ENCODE measurements around the gene TFAM. TPM values are rescaled to one million over a fixed set of nuclear protein-coding genes. Genes with fewer than 3 reads are reported as not detected.
A peak's percentile ranks its signal among the peaks of the same experiment; 100 is the strongest.

TFAM gene
- total RNA-seq, 1 donor from 2014 or later, result 39.4 TPM

- no peaks in the 10 kb centered on the region for H3K9me3 Mint-ChIP-seq (ENCODE audit: unreplicated experiment)
- no peaks in the 10 kb centered on the region for H3K4me1 Mint-ChIP-seq (ENCODE audit: unreplicated experiment)
- no peak for TF ChIP-seq CTCF (IDR thresholded peaks at IDR 0.05; ENCODE audit: unreplicated experiment)
These were observed 12.4 kb upstream of the TFAM start for GRCh38 chr10:58372607-58373441.

DNA sequence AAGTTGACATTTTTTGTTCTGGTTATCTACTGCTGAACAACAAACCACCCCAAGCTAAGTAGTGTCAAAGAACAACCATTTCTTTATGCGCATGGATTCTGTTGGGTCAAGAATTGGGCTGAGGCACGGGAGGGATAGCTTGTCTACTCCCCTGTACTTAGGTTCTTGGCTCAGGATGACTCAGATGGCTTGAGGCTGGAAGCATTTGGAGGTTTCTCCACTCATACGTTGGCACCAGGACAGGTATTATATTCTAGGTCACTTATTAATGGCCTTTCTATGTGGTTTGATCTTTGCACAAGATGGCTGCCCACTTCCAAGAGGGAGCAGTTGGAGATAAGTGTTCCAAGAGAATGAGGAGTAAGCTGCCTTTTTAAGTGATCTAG lies 11.8 kb upstream of the TFAM start:
- no peak for DNase-seq (ENCODE audit: low spot score)
- no peak overlapping the region for H3K4me3 Mint-ChIP-seq (ENCODE audit: unreplicated experiment)
- no peak for TF ChIP-seq CTCF (IDR thresholded peaks at IDR 0.05; ENCODE audit: unreplicated experiment)
- no peaks in the 10 kb centered on the region for H3K36me3 Mint-ChIP-seq (ENCODE audit: low read depth, unreplicated experiment)
- no peak overlapping the region for H3K27ac Mint-ChIP-seq (ENCODE audit: unreplicated experiment)
- H3K9me3 Mint-ChIP-seq (ENCODE audit: unreplicated experiment), result no peaks in the 10 kb centered on the region
- peaks cover 1% of the 10 kb centered on the region for H3K27me3 Mint-ChIP-seq (ENCODE audit: unreplicated experiment)
- no peaks in the 10 kb centered on the region for H3K4me1 Mint-ChIP-seq (ENCODE audit: unreplicated experiment)

More at GRCh38 chr10:58372607-58373441, 12.4 kb upstream of the TFAM start:
- no peaks in the 10 kb centered on the region for H3K36me3 Mint-ChIP-seq (ENCODE audit: low read depth, unreplicated experiment)
- no peaks in the 10 kb centered on the region for H3K27me3 Mint-ChIP-seq (ENCODE audit: unreplicated experiment)
- no peak overlapping the region for H3K4me3 Mint-ChIP-seq (ENCODE audit: unreplicated experiment)
- DNase-seq (ENCODE audit: low spot score), result no peak
- H3K27ac Mint-ChIP-seq (ENCODE audit: unreplicated experiment), result no peak overlapping the region

DNA sequence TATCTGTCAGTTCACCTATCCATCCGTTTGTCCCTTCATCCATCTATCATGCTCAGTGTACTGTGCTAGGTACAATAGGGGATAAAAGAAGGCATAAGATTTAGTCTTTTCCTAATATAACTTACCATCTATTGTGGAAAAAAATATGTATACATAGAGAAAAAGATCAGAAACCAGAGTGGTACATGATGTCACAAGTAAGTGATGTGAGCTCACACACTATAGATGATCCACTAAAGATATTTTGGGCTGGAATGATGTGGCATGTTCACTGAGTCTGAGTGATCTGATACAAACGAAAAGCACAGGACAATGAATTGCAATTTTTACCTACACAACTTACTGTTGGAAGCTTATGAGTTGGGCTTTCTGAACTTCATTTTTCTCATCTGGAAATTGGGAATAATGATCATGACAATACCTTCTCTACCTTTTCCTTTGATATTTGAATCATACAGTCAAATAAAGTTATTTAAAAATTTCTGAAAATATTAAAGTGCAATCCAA lies 2.7 kb upstream of the TFAM start:
- Mint-ChIP-seq H3K4me3 (ENCODE audit: unreplicated experiment) (no peak overlapping the region), H3K27ac (ENCODE audit: unreplicated experiment) (no peak overlapping the region), H3K27me3 (ENCODE audit: unreplicated experiment) (peaks cover 4% of the 10 kb centered on the region), H3K36me3 (ENCODE audit: low read depth, unreplicated experiment) (peaks cover 4% of the 10 kb centered on the region), H3K4me1 (ENCODE audit: unreplicated experiment) (peaks cover 11% of the 10 kb centered on the region), H3K9me3 (ENCODE audit: unreplicated experiment) (no peaks in the 10 kb centered on the region)
- DNase-seq (ENCODE audit: low spot score), result no peak
- no peak for TF ChIP-seq CTCF (IDR thresholded peaks at IDR 0.05; ENCODE audit: unreplicated experiment)

- Mint-ChIP-seq H3K4me1 (ENCODE audit: unreplicated experiment) (peaks cover 11% of the 10 kb centered on the region), H3K27ac (ENCODE audit: unreplicated experiment) (no peak overlapping the region), H3K9me3 (ENCODE audit: unreplicated experiment) (no peaks in the 10 kb centered on the region), H3K36me3 (ENCODE audit: low read depth, unreplicated experiment) (peaks cover 4% of the 10 kb centered on the region), H3K27me3 (ENCODE audit: unreplicated experiment) (peaks cover 1% of the 10 kb centered on the region), H3K4me3 (ENCODE audit: unreplicated experiment) (peak overlapping the region; percentile 65)
- no peak for TF ChIP-seq CTCF (IDR thresholded peaks at IDR 0.05; ENCODE audit: unreplicated experiment)
- DNase-seq (ENCODE audit: low spot score), result no peak
These were observed 1.1 kb upstream of the TFAM start for GRCh38 chr10:58384095-58384494.

GRCh38 chr10:58384544-58384998 lies 639 bp upstream of the TFAM start:
- Mint-ChIP-seq H3K27ac (ENCODE audit: unreplicated experiment) (no peak overlapping the region), H3K27me3 (ENCODE audit: unreplicated experiment) (peaks cover 1% of the 10 kb centered on the region), H3K4me1 (ENCODE audit: unreplicated experiment) (peaks cover 11% of the 10 kb centered on the region), H3K36me3 (ENCODE audit: low read depth, unreplicated experiment) (peaks cover 7% of the 10 kb centered on the region), H3K4me3 (ENCODE audit: unreplicated experiment) (peak overlapping the region; percentile 85), H3K9me3 (ENCODE audit: unreplicated experiment) (no peaks in the 10 kb centered on the region)
- DNase-seq (ENCODE audit: low spot score), result no peak
- TF ChIP-seq CTCF (IDR thresholded peaks at IDR 0.05; ENCODE audit: unreplicated experiment), result no peak

Measured in endothelial cell (in vitro differentiated cells).